ENCODE data around the gene DGAT2.

DNA sequence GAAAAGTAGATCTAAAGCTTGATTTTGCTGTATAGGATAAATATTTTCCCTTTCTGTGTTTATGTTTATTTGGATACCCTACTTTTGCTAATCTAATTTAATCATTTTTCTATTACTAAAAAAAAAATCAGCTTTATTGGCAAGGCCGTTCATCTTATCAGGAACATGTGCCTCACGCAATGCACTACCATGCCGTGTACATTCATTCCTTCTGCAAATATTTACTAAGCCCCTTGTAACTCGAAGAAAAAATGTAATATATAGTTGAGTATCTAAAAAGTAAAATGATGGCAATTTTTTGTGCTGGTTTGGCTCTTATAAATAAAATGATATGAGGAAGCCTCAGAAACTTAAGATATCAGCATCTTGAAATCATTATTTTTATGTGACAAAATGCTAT is 55.4 kb downstream of the DGAT2 start:
- TF ChIP-seq, protein P1, sequence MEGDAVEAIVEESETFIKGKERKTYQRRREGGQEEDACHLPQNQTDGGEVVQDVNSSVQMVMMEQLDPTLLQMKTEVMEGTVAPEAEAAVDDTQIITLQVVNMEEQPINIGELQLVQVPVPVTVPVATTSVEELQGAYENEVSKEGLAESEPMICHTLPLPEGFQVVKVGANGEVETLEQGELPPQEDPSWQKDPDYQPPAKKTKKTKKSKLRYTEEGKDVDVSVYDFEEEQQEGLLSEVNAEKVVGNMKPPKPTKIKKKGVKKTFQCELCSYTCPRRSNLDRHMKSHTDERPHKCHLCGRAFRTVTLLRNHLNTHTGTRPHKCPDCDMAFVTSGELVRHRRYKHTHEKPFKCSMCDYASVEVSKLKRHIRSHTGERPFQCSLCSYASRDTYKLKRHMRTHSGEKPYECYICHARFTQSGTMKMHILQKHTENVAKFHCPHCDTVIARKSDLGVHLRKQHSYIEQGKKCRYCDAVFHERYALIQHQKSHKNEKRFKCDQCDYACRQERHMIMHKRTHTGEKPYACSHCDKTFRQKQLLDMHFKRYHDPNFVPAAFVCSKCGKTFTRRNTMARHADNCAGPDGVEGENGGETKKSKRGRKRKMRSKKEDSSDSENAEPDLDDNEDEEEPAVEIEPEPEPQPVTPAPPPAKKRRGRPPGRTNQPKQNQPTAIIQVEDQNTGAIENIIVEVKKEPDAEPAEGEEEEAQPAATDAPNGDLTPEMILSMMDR (conservative IDR thresholded peaks at IDR 0.05): no peak
- no peak for TF ChIP-seq EZH2 (IDR thresholded peaks at IDR 0.05; ENCODE audit: low read depth)
